ENCODE data around the gene ARF5.
"Not testable (repeated sequence)": the region's sequence is repeated elsewhere in the genome, so short reads cannot be mapped to it uniquely, and the experiment has no call there.

The ARF5 gene

DNA sequence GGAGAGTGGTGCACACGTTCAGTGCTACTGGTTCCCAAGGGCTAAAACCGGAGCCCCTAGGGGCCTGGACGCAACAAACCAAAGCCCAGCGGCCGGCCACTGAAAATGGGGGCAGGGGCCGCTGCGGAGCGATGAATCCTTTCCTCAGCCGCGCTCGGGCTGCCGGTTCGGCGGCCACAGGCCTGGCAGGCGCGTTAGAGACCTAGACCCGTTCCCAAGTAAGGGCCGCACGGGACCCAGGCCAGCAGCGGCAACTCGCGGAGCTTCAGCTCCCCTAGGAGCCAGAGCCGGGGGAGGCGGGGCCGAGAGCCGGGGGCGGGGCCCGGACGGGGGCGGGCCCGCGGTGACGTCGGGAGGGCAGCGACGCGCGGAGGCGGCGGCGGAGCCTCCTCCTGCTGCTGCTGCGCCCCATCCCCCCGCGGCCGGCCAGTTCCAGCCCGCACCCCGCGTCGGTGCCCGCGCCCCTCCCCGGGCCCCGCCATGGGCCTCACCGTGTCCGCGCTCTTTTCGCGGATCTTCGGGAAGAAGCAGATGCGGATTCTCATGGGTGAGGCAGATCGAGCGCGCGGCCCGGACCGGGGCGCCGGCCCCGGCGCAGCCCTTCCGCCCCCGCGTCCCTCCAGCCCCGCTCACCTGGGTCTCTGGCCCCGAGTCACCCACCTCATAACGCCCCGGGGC, at the start of gene ARF5:
TSS of gene ARF5 (plus strand) at position 393 of the 678 bp plus-strand sequence. CDS start at position 481, 88 bp downstream.
- peak; percentile 87 for DNase-seq

DNA sequence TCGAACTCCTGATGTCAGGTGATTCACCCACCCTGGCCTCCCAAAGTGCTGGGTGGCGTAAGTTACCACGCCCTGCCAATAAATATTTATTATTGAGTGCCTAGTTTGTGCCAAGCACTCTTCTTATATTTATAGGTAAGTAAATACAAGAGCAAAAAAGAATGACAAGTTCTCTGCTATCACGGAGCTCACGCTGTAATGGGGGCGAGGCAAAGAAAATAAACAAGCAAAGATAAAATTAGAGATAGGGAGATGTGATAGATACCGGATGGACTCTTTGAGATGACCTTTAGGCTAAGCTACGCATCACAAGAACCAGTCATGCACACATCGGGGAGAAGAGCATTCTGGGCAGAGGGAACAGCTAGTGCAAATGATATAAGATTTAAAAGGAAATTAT, 49.1 kb upstream of the ARF5 start:
- no peak for DNase-seq

DNA sequence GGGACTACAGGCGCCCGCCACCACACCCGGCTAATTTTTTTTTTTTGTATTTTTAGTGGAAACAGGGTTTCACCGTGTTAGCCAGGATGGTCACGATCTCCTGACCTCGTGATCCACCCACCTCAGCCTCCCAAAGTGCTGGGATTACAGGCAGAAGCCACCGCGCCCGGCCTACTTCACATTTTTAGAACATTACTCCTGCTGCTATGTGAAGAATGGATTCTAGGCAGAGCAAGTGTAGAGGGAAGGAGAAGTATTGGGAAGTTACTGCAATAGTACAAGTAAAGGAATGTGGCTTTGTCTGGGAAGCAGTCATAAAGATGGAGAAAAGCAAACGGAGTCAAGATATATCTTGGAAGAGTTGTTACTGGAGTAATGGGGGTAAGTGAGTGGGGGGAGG, 47.8 kb upstream of the ARF5 start:
- not testable (repeated sequence) for DNase-seq

DNA sequence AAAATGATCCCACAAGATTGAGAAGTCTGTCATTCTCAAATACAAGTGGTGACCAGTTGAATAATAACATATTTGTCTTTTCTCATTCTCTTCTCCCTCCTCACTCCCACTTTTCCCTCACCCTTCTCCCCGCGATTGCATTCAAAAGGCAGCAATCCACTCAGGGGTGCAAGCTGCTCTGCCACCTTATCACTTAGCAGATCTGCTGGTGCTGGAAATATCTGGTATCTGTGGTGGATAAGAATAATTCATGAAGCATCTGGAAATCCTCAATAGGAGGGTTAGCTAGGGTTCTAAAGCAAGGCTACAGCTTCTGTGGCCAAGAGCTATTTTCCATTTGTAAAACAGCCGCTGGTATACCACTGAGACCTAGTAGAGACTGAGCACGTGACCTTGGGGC, 46.7 kb upstream of the ARF5 start:
- no peak for DNase-seq

DNA sequence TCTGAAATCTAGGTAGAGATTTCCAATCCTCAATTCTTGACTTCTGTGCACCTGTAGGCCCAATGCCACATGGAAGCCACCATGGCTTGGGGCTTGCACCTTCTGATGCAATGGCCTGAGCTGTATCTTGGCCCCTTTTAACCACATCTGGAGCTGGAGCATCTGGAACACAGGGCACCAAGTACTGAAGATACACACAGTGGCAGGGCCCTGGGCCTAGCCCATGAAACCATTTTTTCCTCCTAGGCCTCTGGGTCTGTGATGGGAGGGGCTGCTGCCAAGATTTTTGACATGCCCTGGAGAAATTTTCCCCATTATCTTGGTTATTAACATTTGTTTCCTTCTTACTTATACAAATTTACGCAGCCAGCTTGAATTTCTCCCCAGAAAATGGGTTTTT, 41.9 kb upstream of the ARF5 start:
- DNase-seq = no peak

DNA sequence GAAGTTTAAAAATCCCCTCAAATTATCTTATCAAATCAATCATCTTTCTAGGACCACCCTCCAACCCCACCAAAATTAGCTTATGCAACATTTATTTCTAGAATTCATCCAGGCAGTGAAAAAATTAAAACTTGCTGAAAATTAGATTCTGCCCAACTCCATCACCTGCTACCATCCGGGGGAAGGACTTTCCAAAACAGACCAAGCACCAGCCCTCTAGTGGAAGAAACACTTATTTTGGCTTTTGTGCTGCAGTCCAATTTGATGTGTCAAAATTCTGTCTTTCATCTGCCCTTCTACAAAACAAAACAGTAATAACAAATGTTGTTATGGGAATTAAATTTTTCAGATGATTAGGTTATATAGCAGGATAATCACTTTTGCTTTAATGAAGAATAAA, 38.0 kb upstream of the ARF5 start:
- DNase-seq = no peak

DNA sequence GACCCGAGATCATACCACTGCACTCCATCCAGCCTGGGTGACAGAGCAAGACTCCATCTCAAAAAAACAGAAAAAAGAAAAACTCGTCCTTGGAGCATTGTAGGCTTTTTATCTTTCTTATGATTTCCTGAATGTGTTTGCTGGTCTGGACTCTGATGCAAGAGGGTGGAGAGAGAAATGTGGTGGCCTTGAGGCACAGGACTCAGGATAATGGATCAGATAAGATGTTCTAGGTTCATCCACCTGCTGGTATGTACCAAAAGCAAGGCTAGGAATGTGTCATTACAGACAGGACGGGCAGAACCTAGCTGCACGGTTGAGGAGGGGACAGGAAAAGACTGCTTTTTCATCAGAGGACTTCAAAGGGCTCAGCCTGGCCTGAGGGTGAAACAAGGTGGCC, 36.3 kb upstream of the ARF5 start:
- no peak for DNase-seq

DNA sequence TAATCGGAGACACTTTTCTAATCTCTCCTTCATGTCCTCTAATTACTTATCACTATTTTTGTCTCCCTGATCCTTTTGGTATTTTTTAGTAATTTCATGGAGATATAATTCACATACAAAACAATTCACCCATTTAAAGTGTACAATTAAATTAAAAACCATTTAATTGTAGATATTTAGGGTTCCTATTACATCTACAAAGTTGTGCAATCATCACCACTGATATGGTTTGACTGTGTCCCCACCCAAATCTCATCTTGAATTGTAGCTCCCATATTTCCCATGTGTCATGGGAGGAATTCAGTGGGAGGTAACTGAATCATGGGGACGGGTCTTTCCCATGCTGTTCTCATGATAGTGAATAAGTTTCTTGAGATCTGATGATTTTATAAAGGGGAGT, 31.8 kb upstream of the ARF5 start:
- DNase-seq = no peak

DNA sequence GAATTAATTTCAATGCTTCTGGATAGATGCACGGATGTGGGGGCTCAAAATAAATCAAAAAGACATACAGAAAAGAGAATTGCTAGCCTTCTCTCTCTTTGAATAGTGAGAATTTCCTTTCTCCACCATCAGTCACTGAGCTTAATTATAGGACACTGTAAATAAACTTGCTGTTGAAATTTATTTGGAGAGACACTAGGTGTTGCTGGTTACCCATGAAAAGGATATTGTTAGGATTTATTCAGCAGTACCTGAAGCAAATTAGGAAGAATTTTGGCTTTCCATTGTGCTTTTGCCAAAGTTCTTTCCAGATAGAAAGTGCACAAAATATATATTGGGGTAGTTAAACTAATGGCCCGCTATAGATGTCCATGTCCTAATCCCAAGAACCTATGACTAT, 30.4 kb upstream of the ARF5 start:
- no peak for DNase-seq

DNA sequence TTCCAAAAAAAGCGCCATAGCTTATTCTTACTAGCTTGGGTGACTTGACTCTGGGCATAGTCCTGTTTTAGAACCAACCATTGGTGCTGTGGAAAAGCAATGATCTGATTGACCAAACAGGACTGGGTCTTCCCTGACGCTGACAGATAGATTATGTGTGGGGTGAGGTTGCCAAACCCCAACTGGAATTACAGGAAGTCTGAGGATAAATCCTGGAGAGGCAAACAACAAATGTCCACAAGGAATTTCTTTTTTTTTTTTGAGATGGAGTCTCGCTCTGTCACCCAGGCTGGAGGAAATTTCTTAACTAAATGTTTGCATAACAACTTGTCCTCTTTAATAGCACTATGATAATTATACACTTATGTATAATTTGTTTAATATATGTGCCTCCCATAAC, 22.0 kb upstream of the ARF5 start:
- DNase-seq = no peak

DNA sequence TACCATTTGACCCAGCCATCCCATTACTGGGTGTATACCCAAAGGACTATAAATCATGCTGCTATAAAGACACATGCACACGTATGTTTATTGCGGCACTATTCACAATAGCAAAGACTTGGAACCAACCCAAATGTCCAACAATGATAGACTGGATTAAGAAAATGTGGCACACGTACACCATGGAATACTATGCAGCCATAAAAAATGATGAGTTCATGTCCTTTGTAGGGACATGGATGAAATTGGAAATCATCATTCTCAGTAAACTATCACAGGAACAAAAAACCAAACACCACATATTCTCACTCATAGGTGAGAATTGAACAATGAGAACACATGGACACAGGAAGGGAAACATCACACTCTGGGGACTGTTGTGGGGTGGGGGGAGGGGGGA, 20.2 kb upstream of the ARF5 start:
- DNase-seq = not testable (repeated sequence)

DNA sequence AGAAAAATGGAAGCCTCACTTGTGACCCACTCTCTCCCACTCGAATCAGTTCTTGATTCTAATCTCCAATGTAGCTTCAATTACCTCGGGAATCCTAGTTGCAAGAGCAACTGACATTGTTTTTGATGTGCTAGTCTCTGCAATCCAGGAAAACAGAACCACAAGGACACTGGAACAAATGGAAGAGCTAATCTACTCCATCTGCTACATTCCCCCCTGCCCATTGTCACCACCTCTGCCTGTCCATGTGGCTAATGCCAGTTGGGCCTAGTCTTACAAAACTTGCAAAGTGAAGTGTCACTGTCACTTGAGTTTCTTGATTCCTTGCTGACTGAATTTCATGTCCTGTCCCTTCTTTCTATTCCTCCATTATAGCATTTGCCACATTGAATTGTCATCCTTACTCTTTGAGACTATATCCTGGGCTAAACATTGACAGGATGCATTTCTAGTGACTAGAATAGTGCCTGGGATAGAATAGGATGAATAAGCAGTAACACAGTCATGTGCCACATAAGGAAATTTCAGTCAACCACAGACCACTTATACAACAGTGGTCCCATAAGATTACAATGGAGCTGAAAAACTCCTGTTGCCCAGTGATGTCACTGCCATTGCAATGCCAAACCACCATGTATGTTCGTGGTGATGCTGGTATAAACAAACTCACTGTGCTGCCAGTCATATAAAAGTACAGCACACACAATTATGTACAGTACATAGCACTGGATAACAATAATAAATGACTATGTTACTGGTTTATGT, 16.3 kb upstream of the ARF5 start:
- no peak for DNase-seq

DNA sequence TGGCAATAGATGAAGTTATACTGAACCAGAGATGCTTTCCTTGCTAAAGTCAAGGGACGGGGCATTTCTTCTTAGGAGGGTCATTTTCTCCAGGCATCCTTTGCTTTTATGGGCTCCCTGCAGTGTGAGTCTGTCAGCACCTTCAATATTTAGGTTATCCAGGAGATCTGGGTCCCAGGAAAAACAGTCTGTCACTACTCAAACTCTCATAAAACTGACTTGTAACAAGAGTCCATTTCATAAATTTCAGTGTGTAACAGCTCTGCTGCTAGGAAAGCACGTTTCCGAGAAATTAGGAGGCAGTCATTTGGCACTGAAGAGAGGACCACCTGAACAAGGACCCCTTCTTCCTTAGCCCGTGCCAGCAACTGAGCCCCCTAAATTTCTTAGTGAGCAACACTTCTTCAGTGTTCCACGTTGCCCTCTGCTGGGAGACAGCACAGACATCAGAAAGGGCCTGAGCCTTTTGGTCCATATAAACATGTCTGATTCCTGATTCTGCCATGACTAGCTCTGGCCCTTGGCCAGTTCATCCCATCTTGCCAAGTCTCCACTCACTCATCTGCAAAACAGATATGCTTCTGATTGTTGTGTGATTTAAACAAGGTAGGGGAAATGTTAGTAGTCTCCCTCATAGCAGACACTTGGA, 10.1 kb upstream of the ARF5 start:
- no peak for DNase-seq

DNA sequence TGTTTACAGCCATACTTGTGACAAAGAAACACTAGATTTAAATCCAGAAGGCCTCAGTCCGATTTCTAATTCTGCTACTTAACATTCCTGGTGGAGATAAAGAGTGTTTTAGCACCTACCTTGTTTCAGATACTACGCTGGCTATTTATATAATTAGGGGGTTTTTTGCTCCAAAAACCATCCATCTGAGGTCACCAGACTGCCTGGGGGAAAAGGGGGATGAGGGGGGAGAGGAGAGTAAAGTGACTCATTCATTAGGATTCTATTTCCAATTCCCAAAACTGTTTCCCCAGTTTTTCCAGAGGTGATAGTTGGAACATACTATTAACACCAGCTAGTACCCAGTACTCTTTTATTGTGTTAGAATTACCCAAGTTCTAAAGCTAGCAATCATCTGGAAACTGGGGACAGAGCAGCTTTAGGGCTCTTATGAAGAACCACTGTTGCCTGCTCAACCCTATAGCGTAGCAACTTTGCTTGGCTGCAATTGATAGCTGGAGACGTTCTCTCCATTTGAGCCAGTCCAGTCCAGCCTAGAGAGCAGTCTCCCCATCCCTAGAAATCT, 9.4 kb upstream of the ARF5 start:
- DNase-seq = no peak

DNA sequence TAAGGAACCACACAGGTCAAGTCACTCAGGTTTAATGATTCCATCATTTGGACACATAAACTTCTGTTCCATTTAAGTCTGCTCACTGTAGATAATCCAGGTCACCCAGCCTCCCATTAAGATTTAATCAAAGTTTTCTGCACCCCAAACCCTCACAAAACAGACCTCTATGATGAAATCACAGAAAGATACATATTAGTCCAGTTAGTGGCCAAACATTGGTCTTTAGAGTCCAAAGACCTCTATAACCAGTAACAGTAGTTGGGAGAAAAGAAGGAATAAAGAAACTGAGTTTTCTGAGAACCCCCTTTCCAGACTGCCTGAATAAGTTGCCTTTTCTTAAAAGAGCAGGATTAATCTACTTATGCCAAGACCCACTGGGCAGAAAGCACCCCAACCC, 7.6 kb upstream of the ARF5 start:
- DNase-seq = no peak

DNA sequence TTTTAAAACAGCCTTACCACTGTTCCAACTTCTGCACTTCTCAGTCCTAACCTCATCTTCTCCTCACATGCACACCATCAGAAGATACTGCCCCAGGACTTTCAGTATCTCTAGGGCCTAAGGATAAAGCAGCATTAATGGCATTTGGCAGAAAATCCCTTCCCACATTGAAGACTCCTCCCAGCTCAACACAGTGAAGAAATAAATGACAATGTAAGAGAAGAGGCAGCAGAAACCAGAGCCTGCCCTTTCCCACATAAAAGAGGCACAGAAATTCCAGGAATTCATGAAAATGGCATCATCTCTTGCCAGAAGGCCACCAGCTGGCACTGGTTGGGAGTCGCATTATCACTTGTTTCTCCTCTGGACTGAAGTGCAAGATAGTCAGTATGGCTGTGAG, 6.5 kb upstream of the ARF5 start:
- no peak for DNase-seq

DNA sequence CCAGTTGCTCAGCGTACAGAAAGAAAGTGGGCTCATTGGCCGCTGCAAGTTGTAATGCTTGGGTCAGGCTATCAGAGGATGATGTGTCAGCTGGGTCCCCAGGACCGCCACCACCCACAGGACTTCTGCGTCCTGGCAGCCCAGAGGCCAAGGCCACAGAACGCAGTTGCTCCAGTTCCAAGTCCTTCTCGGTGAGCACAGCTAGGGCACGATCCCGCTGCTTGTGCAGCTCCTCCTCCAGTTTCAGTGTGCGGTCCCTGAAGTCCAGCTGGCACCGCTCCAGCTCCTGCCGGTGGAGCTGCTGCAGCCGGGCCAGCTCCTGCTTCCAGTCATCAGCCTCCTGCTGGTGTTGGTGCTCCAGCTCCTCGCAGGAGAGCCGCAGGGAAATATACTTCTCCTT, 5.8 kb upstream of the ARF5 start:
- no peak for DNase-seq

DNA sequence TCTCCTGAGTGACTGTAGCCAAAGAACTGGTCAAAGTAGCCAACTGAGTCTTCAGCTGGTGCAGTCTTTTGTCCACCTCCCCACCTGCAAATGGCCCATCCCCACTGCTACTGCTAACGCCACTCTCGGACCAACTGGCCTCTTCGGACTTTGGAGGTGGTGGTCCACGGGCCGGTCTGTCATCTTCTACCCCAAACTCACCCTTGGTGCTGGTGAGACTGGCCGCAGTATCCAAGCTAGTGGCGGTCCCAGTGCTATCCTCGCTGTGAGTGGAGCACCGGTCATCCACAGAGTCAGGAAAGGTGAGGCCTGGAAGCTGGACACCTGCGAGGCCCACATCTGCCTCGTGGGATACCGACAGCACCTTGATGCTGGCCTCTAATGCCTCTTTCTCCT, 3.6 kb upstream of the ARF5 start:
- DNase-seq = no peak

DNA sequence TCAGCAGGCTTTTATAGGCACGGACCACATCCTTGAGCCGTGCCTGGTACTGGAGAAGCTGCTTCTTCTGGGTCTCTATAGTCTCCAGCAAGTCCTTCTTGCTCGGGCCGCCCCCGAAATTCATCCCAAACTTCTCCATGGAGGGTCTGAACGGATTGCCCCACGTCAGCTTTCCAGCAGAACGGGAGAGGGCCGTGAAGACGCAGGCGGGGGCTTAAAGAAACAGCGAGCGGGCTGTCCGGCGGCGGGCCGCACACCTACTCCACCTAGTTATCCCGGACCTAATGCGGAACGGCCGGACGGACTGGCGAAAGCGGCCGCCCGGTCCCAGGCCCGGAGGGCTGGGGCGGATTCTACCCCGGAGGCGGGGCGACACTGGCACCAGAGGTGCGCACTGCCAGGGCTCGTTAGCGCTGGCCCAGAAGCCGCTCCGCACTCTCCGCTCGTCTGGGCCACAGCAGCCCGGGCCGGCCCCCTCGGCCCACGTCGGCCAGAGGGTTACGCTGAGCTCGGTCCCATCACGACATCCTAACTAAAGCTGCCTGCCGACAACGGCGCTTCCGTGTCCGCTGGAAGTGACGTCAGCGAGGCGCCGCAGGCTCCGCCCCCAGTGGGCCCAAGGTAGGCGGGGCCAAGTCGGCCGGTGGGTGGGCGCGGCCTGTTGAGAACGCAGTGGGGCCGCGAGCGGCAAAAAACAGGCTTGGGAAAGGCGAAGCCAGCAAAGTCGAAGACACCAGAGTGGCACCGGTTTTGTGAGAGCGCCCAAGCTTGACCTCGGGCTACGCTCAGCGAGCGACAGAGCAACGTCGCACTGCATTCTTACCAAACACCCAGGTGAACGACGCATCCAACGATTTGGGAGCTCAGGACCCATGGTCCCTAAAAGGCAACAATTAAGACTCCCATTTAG, 2.9 kb upstream of the ARF5 start, which contains the start of gene GCC1:
TSS of gene GCC1 (minus strand) at position 553 of the 910 bp plus-strand sequence. CDS start at position 139, 414 bp downstream.
- peak; percentile 87 for DNase-seq

DNA sequence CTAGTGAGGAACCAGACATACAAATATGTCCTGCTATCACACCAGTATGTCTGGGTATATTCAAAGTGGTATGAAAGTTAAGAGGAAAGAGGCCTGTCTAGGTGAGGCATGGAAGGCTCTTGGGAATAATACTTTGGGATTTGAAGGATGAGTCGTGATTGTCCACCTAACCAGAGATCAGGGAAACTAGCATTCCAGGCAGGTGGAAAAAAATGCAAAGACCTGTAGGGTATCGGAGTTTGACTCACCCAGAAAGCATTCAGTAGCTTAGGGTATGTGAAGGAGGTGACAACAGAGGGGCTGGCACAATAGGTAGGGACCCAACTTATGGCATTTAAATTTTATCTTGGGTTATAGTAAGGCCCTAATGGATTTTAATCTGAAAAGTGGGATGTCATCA, 1.9 kb upstream of the ARF5 start:
- DNase-seq = no peak

DNA sequence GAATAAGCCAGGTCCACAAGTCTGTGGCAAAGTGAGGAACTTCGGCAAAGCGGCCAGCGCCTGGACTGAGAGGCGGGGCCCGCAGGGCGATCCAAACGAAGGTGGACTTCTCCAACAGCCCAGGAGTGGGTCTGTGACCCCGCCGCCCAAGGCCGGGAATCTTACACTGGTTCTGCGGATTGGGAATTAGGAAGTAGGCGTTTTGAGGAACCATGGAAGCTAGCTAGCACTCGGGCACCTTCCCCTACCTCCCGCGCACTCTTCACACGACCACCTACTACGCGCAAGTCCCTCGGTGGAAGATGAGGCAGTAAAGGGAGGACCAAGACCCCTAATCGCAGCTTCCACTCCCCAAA, 570 bp upstream of the ARF5 start:
- no peak for DNase-seq

DNA sequence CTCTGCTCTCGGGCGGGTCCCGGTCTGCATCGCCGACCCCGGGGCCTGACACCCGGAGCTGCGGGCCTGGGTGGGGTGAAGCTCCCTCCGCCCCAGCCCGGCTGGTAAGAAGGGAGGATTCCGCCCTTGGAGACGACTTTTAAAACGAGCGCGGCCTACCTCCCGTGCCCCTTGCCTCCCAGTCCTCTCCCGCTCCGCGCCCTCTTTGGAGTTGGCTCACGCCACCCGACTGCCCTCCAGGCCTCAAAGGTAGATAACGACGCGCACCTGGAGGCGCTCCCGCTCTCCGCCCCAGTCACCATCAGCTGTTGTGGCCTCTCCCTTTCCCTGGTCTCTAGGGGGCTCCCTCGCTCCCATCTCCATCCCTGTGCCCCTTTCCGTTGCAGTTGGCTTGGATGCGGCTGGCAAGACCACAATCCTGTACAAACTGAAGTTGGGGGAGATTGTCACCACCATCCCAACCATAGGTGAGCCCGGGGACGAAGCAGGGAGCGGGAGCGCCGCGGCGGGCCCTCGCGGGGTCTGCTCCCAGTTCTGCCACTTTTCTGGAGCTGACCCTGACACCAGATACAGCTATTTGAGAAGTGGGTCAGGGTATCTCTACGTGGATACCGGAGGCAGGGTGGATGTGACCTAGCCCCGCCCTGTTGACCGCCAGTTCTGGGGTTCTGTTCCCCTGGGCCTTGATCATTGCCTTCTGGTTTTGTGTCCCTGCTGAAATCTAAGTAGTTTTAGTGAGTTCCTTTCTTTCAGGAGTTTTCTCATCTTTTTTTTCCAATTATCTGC, 679 bp downstream of the ARF5 start:
- peak; percentile 78 for DNase-seq
